Peyer's patch (tissue), 4 donors: ENCODE data around the gene NPHP1. TPM values are rescaled to one million over a fixed set of nuclear protein-coding genes. Genes with fewer than 3 reads are reported as not detected.
"Not testable (repeated sequence)": the region's sequence is repeated elsewhere in the genome, so short reads cannot be mapped to it uniquely, and the experiment has no call there.

Source experiments
- DNase-seq, 3 donors: peaks; one replicate each; pipeline ENCODE4 v3.0.0-alpha.2; 2017 to 2019
- H3K27ac ChIP-seq, 4 donors: fragments of 200-600 bp; sonication (generic); one replicate each; pipeline ENCODE4 v1.5.1; 2016 to 2019
- H3K27me3 ChIP-seq, 2 donors: fragments of 200-600 bp; sonication (generic); one replicate each; pipeline ENCODE4 v1.5.1; 2019
- H3K36me3 ChIP-seq, 3 donors: fragments of 200-600 bp; sonication (generic); one replicate each; pipeline ENCODE4 v1.5.1; 2016 to 2019
- H3K4me1 ChIP-seq, 4 donors: fragments of 200-600 bp; sonication (generic); one replicate each; pipeline ENCODE4 v1.5.1; 2016 to 2019
- H3K4me3 ChIP-seq, 4 donors: fragments of 200-600 bp; sonication (generic); 1 replicate in 3 of 4; 2 replicates in 1 of 4; pipeline ENCODE4 v1.5.1; 2016 to 2019; ENCODE audit warnings: mild to moderate bottlenecking in 1 of 4
- H3K9me3 ChIP-seq, 4 donors: fragments of 200-600 bp; sonication (generic); one replicate each; pipeline ENCODE4 v1.5.1; 2016 to 2019; ENCODE audit warnings: mild to moderate bottlenecking in 1 of 4
- POLR2A ChIP-seq, 2 donors: fragments of 450-650 bp; IDR thresholded peaks; one replicate each; pipeline ENCODE4 v1.5.1; 2017; ENCODE audit warnings: antibody characterized with exemption in 2 of 2, mild to moderate bottlenecking in 2 of 2, moderate library complexity in 2 of 2
- total RNA-seq, 4 donors: library from RNA; depleted of rRNA; stranded (reverse); fragments of >200 nt; gene quantifications; one replicate each; pipeline ENCODE4 v1.1.0, GENCODE V29; 2016
- TF ChIP-seq, protein P1 (sequence below), 6 experiments: fragments of 450-650 bp in 4 of 6; fragments of 200-600 bp in 2 of 6; sonication (generic) in 1 of 6; IDR thresholded peaks; one replicate each; pipeline ENCODE4 v1.5.1; 2017 to 2019; ENCODE audit warnings: antibody characterized with exemption in 6 of 6, mild to moderate bottlenecking in 3 of 6, moderate library complexity in 1 of 6

NPHP1 gene
- total RNA-seq, 4 donors from 2014 or later = 0.94 to 20.6 TPM; not detected in 2

DNA sequence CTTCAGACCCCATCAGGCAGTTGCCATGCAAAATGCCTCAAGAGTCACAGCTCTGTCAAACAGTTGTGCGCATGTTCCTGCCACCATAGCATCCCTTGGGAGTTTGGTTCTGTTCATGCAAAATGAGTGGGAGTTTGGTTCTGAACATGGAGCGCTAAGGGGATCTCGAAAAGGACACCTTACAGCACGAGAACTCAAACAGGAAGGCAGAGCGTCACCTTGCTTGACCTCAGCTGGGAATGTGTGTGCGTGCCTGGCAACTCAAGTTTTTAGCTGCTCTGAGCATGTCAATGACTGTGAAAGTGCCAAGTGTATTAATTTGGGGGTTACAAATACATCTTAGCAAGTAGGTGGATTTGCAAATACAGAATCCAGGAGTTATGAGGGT is 105.8 kb downstream of the NPHP1 start:
- peaks cover 0 to 16% (median 0%) of the 10 kb centered on the region in 3 donors for H3K36me3 ChIP-seq
- H3K4me1 ChIP-seq = peaks cover 0 to 33% (median 9%) of the 10 kb centered on the region in 4 donors
- no peaks in the 10 kb centered on the region for H3K9me3 ChIP-seq
- DNase-seq = peak in 1 of 3 donors; percentile 17
- no peaks in the 10 kb centered on the region for H3K27me3 ChIP-seq
- TF ChIP-seq POLR2A (IDR thresholded peaks at IDR 0.05) = no peak
- TF ChIP-seq, protein P1, sequence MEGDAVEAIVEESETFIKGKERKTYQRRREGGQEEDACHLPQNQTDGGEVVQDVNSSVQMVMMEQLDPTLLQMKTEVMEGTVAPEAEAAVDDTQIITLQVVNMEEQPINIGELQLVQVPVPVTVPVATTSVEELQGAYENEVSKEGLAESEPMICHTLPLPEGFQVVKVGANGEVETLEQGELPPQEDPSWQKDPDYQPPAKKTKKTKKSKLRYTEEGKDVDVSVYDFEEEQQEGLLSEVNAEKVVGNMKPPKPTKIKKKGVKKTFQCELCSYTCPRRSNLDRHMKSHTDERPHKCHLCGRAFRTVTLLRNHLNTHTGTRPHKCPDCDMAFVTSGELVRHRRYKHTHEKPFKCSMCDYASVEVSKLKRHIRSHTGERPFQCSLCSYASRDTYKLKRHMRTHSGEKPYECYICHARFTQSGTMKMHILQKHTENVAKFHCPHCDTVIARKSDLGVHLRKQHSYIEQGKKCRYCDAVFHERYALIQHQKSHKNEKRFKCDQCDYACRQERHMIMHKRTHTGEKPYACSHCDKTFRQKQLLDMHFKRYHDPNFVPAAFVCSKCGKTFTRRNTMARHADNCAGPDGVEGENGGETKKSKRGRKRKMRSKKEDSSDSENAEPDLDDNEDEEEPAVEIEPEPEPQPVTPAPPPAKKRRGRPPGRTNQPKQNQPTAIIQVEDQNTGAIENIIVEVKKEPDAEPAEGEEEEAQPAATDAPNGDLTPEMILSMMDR (IDR thresholded peaks at IDR 0.05) = no peak
- peak overlapping the region in 1 of 4 donors; percentile 97 for H3K27ac ChIP-seq
- no peak overlapping the region for H3K4me3 ChIP-seq

DNA sequence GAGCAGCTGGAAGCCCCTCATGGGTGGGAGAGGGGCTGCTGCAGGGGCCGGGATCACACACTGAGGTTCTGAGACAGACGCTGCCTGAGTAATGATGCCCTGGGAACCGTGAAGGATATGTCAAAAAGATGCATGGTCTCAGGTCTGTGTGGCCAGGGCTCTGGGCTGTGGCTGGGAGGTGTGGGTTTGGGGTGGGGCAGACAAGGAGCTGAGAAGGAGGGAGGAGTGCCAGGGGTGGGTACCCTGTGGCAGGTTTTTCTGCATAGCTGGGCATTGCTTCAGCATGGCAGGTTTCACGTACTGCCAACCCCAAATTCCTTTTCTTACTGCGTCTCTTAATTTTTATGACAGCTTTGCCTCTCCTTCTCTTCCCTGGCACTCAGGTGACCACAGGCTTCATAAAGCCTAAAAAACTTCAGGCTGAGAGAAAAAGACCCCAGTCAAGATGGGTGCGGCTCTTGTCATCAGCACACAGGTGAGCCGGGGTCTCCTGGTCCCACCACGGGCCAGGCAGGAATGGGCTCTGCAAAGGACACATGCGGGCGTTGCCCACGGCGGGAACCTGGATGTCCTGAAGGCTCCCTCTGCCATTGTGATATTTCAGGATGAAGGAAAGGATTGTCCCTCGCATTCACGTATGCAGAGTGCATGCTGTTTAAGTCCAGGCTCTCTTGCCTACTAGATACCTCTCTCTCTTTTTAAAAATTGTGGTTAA is 107.2 kb downstream of the NPHP1 start:
- no peak overlapping the region for H3K27ac ChIP-seq
- H3K36me3 ChIP-seq = peaks cover 0 to 16% (median 0%) of the 10 kb centered on the region in 3 donors
- H3K9me3 ChIP-seq = no peaks in the 10 kb centered on the region
- no peak overlapping the region for H3K4me3 ChIP-seq
- no peaks in the 10 kb centered on the region for H3K27me3 ChIP-seq
- peak in 1 of 3 donors; percentile 43 for DNase-seq
- H3K4me1 ChIP-seq = peaks cover 0 to 22% (median 7%) of the 10 kb centered on the region in 4 donors
- TF ChIP-seq, protein P1 (IDR thresholded peaks at IDR 0.05) = no peak
- no peak for TF ChIP-seq POLR2A (IDR thresholded peaks at IDR 0.05)

DNA sequence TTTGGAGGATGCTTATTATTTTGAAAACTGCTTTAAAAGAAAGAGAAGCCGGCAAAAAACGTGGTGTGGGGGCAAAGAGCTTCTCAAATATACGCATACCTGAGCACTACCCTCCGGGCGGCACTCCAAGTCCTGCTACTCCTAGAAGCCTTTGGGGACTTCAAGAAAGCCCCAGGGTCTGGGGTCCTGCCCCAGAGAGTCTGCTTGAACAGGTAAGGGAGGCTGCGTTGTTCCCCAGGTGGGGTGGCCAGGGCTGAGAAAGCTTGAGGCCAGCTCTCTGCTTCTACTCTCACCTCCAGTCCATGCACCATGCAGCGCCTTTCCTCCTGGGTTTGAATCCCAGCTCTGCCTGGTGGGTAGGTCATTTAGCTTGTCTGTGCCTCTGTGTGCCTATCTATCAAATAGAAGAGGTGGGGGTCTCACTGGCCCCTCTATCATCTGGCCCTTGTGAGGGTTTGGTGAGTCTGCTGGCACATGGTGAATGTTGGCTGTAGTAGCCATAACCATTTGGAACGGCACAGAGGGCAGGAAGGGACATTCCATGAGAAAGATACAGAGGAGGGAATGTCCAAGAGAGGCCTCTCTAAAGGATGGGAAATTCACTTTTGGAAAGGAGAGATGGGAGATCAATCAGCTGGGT is 108.7 kb downstream of the NPHP1 start:
- Histone ChIP-seq H3K4me3 (no peak overlapping the region), H3K27me3 (no peaks in the 10 kb centered on the region), H3K4me1 (peaks cover 0 to 8% (median 4%) of the 10 kb centered on the region in 4 donors), H3K27ac (no peak overlapping the region), H3K9me3 (no peaks in the 10 kb centered on the region), H3K36me3 (peaks cover 0 to 16% (median 0%) of the 10 kb centered on the region in 3 donors)
- no peak for TF ChIP-seq POLR2A (IDR thresholded peaks at IDR 0.05)
- TF ChIP-seq, protein P1 (IDR thresholded peaks at IDR 0.05) = no peak
- peak in 1 of 3 donors; percentile 37 for DNase-seq

DNA sequence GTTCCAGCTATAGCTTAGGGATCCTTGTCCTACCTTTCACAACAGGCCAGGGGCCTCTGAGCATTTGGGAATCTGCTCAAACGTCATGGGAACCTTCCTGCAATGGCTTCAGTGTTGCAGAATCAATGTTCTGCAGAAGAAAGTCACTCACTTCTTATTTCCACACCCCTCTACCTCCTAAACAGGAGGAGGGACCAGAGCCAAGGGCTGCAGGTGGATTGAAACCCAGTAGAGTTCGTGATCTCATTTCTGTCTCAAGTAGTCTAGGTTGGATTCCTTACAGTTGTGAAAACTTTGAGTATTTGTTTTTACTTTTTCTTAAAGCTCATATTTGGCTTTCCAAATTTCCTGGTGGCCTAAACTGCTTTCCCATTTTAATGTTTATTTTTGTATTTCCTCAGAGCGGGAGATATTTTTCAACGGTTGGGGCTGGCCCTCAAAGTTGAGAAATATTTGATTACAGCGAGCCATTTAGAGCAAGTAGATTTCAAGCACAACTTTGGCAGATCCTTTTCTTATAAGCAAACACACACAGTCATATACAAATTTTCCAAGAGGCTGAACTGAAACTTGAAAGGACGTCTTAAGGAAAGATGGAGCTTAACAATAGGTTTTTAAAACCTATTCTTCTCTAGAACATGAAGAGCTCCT is 109.8 kb downstream of the NPHP1 start:
- H3K27ac ChIP-seq, H3K4me1 ChIP-seq, H3K27me3 ChIP-seq, H3K4me3 ChIP-seq, H3K9me3 ChIP-seq: not testable (repeated sequence)
- peaks cover 0 to 16% (median 0%) of the 10 kb centered on the region in 3 donors for H3K36me3 ChIP-seq
- DNase-seq = peak in 1 of 3 donors; percentile 9

DNA sequence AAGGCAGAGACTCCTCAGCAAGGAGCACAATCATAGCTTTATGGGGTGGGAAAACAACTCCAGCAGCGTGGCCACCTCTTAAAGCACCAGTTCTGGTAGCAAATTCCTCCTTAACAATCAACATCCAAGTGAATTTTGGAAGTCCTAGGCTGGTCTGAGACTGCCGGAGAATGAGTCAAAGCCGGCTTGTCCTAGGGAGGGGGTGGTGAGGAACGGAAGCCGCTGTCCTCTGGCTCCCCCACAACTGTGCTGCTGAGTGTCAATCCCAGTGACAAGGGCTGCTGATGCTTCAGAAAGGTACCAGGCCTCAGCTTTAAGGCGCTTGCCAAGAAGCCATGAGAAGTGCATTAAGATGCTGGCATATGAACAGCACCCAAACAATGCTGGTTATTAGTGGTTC is 110.9 kb downstream of the NPHP1 start:
- H3K27me3 ChIP-seq, H3K27ac ChIP-seq, H3K4me3 ChIP-seq, DNase-seq, H3K4me1 ChIP-seq, H3K9me3 ChIP-seq: not testable (repeated sequence)
- H3K36me3 ChIP-seq = peaks cover 0 to 13% (median 0%) of the 10 kb centered on the region in 3 donors

DNA sequence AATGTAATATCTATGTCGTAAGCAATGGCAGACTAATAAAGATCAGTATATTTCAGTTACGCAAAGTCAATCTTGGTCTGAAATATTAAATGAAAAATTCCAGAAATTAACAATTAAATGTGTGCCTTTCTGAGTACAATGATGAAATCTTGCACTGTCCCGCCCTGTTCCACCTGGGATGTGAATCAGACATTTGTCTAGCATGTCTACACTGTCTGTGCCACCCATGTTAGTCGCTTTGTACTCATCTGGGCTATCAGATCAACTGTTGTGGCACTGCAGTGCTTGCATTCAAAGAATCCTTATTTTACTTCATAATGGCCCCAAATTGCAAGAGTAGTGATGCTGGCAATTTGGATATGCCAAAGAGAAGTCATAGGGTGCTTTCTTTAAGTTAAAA is 114.6 kb downstream of the NPHP1 start:
- H3K9me3 ChIP-seq, H3K4me1 ChIP-seq, H3K27ac ChIP-seq, DNase-seq, H3K4me3 ChIP-seq, H3K36me3 ChIP-seq, H3K27me3 ChIP-seq: not testable (repeated sequence)

DNA sequence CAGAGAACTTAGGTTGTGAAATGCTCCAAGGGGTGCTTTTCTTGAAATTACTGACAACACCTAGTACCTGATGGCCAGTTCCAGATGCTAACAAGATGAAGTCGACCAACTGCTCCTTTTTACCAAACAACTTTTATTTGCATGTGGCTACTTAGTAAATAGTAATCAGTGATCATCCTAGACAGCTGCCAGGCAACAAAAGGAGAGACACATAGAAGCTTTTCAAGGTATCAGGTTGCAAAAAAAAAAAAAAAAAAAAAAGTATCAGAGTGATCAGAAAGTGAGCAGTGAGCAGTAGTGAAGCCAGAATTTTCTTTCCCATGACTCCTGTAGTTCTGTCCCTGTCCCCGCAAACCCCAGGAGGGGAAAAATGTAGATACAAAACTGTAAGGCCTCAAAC is 121.1 kb downstream of the NPHP1 start:
- DNase-seq, H3K27ac ChIP-seq, H3K4me1 ChIP-seq, H3K27me3 ChIP-seq, H3K9me3 ChIP-seq, H3K4me3 ChIP-seq, H3K36me3 ChIP-seq: not testable (repeated sequence)

DNA sequence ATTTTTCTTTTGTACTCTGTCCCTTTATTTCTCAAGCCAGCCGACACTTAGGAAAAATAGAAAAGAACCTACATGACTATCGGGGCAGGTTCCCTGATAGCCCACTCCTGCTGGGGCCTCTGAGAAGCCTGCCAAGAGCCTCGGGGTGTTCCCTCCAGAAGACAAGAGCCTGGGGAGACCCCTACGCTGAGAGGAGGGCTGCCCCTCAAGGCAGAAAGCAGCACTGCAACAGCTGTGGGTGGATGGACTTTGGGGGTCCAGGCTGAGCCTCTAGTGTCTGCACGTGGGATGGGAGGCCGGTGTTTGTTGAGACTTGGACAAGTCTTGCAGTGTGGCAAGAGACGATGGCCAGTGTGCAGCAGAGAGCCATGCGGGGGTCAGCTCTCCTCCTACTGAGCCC is 121.7 kb downstream of the NPHP1 start:
- H3K36me3 ChIP-seq, DNase-seq: not testable (repeated sequence)

DNA sequence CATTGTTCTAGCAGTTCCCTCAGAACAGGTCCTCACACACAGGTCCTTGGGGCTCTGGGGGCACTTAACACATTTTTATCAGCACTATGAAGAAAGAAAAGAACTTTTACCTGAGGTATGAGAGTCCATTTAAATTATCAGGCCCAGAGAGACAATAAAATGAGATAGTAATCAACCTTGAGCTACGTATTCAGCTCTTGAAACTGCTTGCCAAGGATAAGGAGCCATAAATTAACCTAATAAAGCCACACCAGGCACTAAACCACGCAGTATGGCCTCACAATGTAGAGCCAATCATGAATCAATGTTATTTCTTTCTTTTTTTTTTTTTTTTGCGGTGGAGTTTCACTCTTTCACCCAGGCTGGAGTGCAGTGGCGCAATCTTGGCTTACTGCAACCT is 126.7 kb downstream of the NPHP1 start:
- not testable (repeated sequence) for H3K27ac ChIP-seq, H3K27me3 ChIP-seq

More for the DNA sequence above, 121.7 kb downstream of the NPHP1 start:
- not testable (repeated sequence) for H3K27me3 ChIP-seq, H3K27ac ChIP-seq, H3K4me3 ChIP-seq, H3K4me1 ChIP-seq, H3K9me3 ChIP-seq

DNA sequence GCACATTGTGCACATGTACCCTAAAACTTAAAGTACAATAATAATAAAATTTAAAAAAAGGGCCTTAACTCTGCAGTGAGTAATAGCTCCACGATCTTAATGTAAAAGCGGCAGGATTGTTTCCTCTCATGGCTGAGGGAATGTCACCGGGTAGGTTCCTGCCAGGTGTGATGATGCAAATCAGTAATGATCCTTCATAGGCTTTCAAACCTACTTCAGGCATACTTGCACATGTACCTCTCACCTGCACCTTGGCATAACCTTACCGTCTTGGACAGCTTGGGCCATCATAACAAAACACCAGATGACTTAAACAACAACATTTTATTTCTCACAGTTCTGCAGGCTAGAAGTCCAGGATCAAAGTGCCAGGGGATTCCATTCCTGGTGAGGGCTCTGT is 128.9 kb downstream of the NPHP1 start:
- not testable (repeated sequence) for DNase-seq, H3K4me3 ChIP-seq, H3K27ac ChIP-seq, H3K4me1 ChIP-seq, H3K27me3 ChIP-seq, H3K36me3 ChIP-seq, H3K9me3 ChIP-seq

More for the DNA sequence above, 126.7 kb downstream of the NPHP1 start:
- DNase-seq, H3K4me1 ChIP-seq, H3K36me3 ChIP-seq, H3K4me3 ChIP-seq, H3K9me3 ChIP-seq: not testable (repeated sequence)
